ENCODE results near the gene NINJ1.
"Not testable (repeated sequence)": the region's sequence is repeated elsewhere in the genome, so short reads cannot be mapped to it uniquely, and the experiment has no call there.

The NINJ1 gene

GRCh38 chr9:93159601-93160471 is 25.8 kb upstream of the NINJ1 start:
- peak; percentile 91 for DNase-seq (ENCODE audit: low spot score)

- no peak for DNase-seq (ENCODE audit: low spot score)
These were observed 22.5 kb upstream of the NINJ1 start for GRCh38 chr9:93156475-93157008.

GRCh38 chr9:93155716-93156474 is 21.8 kb upstream of the NINJ1 start:
- DNase-seq (ENCODE audit: low spot score) = no peak

GRCh38 chr9:93154293-93154903 is 20.3 kb upstream of the NINJ1 start:
- DNase-seq (ENCODE audit: low spot score) = peak; percentile 79

- no peak for DNase-seq (ENCODE audit: low spot score)
These were observed 17.2 kb upstream of the NINJ1 start for GRCh38 chr9:93151097-93151784.

- DNase-seq (ENCODE audit: low spot score) = no peak
These were observed 15.3 kb upstream of the NINJ1 start for GRCh38 chr9:93149361-93149760.

- DNase-seq (ENCODE audit: low spot score) = no peak
These were observed 14.7 kb upstream of the NINJ1 start for GRCh38 chr9:93148721-93149120.

- no peak for DNase-seq (ENCODE audit: low spot score)
These were observed 13.6 kb upstream of the NINJ1 start for GRCh38 chr9:93147632-93148031.

GRCh38 chr9:93146696-93147095 is 12.6 kb upstream of the NINJ1 start:
- DNase-seq (ENCODE audit: low spot score) = not testable (repeated sequence)

GRCh38 chr9:93143830-93144530 is 9.9 kb upstream of the NINJ1 start:
- no peak for DNase-seq (ENCODE audit: low spot score)

GRCh38 chr9:93141771-93142483 is 7.9 kb upstream of the NINJ1 start:
- no peak for DNase-seq (ENCODE audit: low spot score)

- no peak for DNase-seq (ENCODE audit: low spot score)
These were observed 5.5 kb upstream of the NINJ1 start for GRCh38 chr9:93139365-93140182.

GRCh38 chr9:93138171-93138764 is 4.2 kb upstream of the NINJ1 start:
- no peak for DNase-seq (ENCODE audit: low spot score)

GRCh38 chr9:93137362-93137761 is 3.3 kb upstream of the NINJ1 start:
- no peak for DNase-seq (ENCODE audit: low spot score)

- no peak for DNase-seq (ENCODE audit: low spot score)
These were observed 2.0 kb upstream of the NINJ1 start for GRCh38 chr9:93136011-93136440.

GRCh38 chr9:93134740-93135444 is 841 bp upstream of the NINJ1 start:
- DNase-seq (ENCODE audit: low spot score) = no peak

- DNase-seq (ENCODE audit: low spot score) = peak; percentile 76
These were observed 403 bp downstream of the NINJ1 start for GRCh38 chr9:93133681-93134014.

GRCh38 chr9:93132946-93133680 is 938 bp downstream of the NINJ1 start:
- no peak for DNase-seq (ENCODE audit: low spot score)
